ENCODE measurements around the gene CHN2.
"Not testable (repeated sequence)": the region's sequence is repeated elsewhere in the genome, so short reads cannot be mapped to it uniquely, and the experiment has no call there.

CHN2 gene

DNA sequence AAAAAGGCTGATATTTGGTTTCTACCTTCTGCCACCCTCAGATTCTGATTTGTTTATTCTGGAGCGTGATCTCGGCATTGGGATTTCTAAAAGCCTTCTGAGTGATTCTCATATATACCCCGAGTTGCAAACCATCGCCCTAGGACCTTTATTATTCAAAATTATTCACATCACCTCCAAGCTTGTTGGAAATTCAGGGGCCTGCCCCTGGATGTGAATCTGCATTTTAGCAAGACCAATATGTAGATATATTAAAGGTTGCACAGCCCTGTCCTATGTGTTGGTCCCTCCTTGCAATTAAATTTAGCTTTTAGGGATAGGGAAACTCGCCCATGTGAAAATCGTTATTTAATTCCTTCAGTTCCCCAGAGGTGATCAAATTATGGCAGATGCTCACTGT, 9.0 kb upstream of the CHN2 start:
- no peak for DNase-seq (ENCODE audit: low read depth, low spot score)
- H3K27ac ChIP-seq, result no peak overlapping the region

DNA sequence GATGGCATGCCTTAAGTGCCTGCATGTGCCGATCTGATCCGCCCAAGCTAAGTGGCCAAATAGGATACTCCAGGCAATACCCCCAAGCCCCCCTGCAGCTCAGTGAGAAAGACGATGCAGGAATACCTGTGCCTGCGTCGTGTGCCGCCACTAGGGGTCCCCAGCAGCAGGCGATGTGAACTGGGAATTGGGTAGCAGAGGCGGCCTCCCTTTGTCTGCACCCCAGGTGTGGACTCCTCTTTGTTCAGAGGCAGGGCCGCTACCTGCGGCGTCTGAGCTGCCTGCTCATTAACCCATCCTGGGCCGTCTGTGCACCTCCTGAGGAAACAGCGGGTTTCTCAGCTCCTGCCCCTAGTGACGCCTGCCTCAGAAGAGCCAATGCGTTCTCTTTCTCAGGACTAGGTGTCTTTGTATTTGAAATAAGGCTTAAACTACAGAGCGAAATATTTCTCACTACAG, 4.8 kb upstream of the CHN2 start:
- DNase-seq (ENCODE audit: low read depth, low spot score), result no peak

DNA sequence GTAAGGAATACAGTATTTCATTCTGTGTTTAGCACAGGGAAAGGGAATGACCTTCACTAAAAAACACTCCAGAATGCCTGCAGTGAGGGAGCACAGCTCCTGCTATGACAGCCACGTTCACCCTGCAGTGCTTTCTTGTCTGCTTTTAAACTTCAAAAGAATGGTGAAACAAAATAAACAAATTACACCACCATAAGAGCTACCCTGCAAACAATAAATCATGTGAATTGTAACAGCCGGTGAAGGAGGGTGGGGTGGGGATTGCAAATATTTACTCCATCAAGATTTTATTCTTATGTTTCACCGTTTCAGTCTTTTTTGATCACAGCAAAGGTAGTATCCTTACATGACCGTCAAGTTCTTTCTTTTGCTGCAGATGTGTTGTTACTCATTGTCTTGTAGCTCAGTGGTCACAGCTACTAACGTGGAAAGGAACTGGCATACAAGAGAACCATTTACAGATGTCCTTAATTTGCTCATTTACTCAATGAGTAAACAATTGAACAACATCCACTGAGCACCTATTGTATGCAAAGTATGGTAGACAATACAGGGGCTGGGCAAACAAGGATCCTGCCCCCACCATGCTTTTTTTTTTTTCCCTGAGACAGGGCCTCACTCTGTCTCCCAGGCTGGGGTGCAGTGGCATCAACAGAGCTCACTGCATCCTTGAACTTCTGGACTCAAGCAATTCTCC, 4.1 kb upstream of the CHN2 start:
- no peak overlapping the region for H3K27ac ChIP-seq
- no peak for DNase-seq (ENCODE audit: low read depth, low spot score)

More for the DNA sequence above, 4.8 kb upstream of the CHN2 start:
- no peak overlapping the region for H3K27ac ChIP-seq

GRCh38 chr7:29192323-29192722, 2.3 kb upstream of the CHN2 start:
- DNase-seq (ENCODE audit: low read depth, low spot score), result no peak
- H3K27ac ChIP-seq, result no peak overlapping the region

GRCh38 chr7:29192811-29193210, 1.8 kb upstream of the CHN2 start:
- no peak for DNase-seq (ENCODE audit: low read depth, low spot score)

DNA sequence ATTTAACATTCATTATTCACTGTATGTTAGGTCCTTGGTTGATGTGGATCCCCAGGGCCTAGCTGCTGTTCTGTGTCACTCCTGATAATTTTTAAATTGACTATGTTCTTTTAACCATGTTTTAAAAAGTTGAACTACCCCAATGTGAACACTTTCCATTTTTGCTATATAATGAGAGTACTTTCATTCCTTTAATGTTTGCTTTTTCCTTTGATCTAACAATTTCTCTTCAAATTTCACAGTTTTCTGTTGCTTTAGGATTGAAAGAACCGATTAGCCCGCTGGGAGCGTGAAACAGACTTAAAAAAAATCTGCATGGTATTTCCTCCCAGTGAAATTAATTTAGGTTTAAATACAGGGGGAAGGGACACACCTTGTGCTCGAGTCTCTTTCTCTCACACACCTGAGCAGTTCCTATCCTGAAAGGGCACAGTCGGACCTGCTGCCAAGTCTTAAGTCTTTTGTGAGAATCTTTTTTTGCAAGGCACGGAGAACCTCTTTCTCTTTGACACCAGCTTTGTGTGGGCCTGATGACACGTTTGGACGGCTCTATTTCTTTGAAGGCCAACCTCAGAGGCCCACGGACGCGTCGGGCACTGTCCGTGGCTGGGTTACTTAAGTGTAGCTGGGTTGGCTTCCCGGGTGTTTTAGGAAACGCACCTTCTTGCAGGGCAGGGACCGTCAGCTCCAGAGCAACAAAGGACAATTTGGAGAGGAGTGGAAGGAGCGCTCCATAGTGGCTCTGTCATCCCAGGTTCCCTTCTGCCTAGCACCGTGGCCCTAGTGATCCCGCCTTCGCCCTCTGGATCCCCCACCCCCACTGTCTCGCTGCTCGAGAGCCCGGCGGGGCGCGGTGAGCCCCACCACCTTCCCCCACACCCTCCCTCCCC, 1.0 kb upstream of the CHN2 start:
- no peak for DNase-seq (ENCODE audit: low read depth, low spot score)
- no peak overlapping the region for H3K27ac ChIP-seq

More at GRCh38 chr7:29192811-29193210, 1.8 kb upstream of the CHN2 start:
- no peak overlapping the region for H3K27ac ChIP-seq

DNA sequence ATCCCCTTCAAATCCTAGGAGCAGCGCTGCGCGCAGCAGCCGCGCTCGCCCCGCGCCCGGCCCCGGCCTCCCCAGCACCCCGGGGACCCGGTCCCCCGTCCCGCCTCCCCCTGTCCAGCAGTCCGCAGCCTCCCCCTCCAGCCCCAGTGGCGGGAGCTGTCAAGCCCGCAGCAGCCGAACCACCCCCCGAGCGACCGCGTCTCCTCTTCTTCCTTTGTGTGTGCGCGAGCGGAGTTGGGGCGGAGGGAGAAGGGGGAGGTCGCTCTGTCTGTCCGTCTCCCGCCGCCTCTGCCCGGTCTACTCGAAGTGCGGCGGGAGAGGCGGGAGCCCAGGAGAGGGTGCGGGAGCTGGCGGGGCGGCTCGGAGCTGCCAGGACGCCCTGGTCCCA, 375 bp upstream of the CHN2 start:
- no peak for DNase-seq (ENCODE audit: low read depth, low spot score)
- H3K27ac ChIP-seq, result no peak overlapping the region

DNA sequence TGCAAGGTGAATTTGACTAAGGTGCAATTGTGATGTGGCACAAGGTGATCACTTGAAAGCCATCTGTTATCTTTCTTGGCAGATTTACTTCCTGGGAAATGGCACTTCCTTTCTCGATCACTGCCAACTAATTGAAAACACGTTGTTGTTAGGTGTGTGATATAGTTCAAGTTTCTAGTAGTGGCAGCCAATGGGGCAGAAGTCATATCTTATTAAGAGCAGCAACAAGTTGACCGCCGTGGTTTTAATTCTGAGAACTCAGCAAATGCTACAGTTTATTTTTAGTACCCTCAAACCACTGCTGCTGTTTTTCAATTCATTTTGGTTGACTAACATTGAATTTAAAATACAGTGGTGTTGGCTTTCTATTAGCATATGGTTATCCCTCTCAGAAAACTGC, 1.6 kb downstream of the CHN2 start:
- no peak for DNase-seq (ENCODE audit: low read depth, low spot score)
- no peak overlapping the region for H3K27ac ChIP-seq

- DNase-seq (ENCODE audit: low read depth, low spot score), result no peak
- H3K27ac ChIP-seq, result no peak overlapping the region
These were observed 2.5 kb downstream of the CHN2 start for GRCh38 chr7:29196971-29197595.

- H3K27ac ChIP-seq, result no peak overlapping the region
- no peak for DNase-seq (ENCODE audit: low read depth, low spot score)
These were observed 3.3 kb downstream of the CHN2 start for GRCh38 chr7:29197916-29198315.

DNA sequence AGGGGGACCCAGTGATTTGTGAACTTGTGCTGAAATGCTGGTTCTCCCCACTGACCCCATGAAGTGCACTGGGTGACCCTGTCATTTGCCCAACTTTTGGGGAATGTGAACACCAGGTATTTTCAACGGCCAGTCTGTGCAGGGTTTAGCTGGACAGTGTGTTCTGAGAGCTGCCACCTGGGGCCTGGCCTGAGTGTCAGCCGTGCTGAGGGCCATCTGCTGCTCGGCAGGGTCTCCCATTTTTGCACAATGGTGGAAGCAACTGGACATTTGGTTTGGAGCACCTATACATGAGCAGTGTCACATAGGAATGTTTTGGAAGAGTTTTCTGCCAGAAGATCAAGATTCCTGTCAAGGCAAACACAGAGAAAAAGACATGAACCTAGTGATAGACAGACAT, 5.2 kb downstream of the CHN2 start:
- no peak for DNase-seq (ENCODE audit: low read depth, low spot score)
- H3K27ac ChIP-seq, result no peak overlapping the region

DNA sequence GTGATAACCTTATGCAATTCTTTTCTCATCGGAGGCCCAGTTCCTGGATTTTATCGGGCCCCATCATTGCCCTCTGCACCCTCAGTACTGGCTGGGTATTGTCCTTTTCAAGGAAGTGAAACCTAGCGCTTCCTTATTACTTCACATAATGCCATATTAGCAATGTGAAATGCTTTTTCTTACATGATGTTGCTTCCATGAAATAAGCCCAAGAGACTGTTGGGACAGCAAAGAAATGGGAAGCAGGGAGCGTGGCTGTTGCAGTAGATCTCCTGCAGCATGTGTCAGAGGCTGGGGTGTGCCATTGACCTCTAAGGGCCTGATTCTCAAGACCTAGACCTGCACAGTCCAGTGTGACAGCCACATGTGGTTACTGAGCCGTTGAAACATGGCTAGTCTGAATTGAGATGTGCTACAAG, 8.1 kb downstream of the CHN2 start:
- no peak overlapping the region for H3K27ac ChIP-seq
- no peak for DNase-seq (ENCODE audit: low read depth, low spot score)

- no peak for DNase-seq (ENCODE audit: low read depth, low spot score)
- H3K27ac ChIP-seq, result no peak overlapping the region
These were observed 10.1 kb downstream of the CHN2 start for GRCh38 chr7:29204491-29205272.

DNA sequence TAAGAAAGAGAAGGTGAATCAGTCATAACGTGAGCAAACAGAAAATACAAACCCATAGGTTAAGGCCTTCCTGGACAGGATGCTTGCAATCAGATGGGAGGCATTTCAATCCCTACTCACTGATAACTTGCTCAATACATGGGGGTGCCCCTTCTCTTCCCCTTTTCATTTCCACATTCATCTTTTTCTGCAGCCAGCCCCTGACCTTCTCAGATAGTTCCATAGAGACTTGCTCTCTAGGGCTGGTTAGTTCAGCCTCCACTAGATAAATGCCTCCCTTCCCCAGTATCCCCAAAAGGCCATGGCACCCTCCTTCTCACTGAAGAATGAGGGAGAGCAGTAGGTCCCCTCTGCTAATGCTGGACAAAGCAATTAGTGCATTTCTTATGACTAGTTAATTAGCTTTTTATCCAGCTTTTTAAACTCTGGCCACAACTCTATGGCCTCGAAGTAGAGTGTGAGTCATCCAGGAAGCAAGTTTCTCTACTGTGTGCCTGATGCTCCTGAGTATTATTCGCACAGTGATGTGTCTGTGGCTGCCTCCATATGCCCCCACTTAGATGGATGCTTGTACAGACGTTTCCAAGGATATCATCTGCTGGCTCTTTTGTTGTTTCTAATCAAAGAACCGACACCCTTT, 12.7 kb downstream of the CHN2 start:
- no peak for DNase-seq (ENCODE audit: low read depth, low spot score)
- H3K27ac ChIP-seq, result no peak overlapping the region

DNA sequence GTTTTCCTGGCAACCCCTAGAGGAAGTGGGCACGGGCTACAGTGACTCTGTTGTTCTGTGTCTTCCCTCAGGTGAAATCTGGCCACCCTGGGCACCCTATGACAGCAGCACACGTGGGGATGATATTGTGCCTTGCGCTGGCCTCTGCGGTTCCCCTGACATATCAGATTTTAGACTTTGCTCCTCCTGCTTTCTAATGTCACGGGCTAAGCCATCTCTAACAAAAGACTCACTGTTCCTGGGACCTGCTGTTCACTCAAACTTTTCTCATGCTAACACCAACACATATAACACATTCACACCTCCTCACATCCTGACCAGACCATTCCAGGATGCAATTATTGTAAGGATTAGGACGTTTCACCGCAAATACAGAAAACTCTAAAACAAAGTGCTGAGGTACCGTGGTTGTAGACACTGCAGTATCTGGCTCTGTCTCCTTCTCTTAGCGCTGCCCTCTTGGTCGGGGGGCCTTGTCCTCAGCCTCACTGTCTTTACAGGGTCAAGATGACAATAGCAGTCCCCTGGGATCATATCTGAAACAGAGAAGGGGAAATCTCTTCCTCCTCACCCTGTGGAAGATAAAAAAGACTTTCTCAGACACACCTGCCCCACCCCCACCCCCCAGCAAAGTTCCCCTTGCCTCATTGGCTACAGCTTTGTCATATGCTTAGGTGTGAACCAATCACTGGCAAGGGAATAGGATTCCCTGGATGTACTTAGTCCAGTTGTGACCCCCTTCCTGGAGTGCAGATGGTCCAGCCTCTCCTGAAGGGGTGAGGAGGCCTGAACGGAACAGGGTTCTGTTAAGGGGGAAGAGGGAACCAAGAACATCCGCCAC, 14.1 kb downstream of the CHN2 start:
- no peak for DNase-seq (ENCODE audit: low read depth, low spot score)
- H3K27ac ChIP-seq, result no peak overlapping the region

DNA sequence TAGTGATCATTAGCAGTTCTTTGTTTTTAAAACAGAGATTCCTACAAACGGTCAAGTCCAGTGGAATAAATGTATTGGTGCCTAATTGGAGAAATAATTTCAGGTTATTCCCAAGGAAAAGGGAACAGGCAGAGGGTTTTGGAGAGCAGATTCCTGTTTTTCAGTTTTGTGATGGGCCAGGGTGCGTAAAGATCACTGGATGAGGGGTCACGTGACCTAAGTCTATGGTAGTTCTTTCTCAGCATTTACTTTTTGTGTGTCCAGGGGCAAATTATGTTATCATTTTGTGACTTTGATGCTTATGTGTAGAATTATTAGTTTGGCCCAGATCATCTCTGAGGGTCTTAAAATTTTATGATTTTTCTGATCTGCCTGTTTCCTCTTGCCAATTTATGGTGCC, 15.2 kb downstream of the CHN2 start:
- no peak overlapping the region for H3K27ac ChIP-seq
- no peak for DNase-seq (ENCODE audit: low read depth, low spot score)

DNA sequence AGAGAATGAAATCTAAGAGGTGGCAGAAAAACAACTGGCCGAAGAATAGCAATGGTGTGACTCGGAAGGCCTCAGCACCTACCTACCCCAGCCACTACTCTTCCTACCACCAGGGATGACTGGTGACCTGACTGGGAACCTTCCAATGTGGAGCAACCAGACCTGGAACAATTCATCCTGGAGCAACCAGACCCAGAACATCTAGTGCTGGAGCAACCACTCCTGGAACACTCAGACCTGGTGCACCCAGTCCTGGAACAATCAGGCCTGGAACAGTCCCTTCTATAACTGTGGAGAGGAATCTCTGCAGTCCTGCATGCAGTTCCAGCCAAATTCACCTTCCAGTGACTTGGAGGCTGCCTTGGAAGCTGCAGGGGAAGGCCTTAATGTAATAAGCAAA, 18.2 kb downstream of the CHN2 start:
- H3K27ac ChIP-seq, result not testable (repeated sequence)

DNA sequence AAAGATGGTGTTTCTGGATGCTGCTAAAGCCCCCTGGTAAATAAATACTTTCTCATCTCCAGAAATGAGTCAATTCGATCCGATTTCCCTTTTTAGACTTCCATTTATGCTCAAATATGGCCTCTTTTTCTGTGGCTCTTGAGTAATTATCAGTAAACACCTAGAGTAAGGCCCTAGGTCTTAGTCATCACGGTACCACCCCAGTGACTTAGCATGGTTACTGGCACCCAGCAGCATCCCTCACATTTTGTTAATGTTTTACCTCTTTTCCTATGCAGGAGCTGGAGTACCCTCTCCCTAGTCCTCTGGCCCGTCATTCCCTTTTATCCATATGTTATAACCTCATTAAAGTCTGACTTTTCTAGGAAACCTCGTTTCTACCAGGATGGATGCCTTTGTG, 19.5 kb downstream of the CHN2 start:
- DNase-seq (ENCODE audit: low read depth, low spot score), result no peak
- H3K27ac ChIP-seq, result no peak overlapping the region

More for the DNA sequence above, 18.2 kb downstream of the CHN2 start:
- not testable (repeated sequence) for DNase-seq (ENCODE audit: low read depth, low spot score)

DNA sequence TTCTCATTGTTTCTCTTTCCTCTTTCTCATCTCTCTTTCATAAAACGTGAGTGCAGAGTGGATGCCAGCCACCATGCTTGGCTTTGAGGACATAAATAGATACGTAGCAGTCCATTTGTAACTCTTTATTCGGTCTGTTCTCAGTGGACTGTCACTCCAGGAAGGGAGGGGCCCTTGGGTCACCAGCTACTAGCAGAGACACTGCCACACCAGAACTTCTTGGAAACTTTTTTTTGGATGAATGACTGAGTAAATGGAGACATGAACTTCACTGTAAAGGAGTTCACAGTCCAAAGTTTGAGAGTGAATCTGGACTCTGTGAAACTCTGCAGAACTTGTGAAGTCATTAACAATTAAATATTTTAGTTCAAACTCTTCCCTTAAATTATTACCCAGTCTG, 20.2 kb downstream of the CHN2 start:
- H3K27ac ChIP-seq, result no peak overlapping the region
- no peak for DNase-seq (ENCODE audit: low read depth, low spot score)
